Stimulated activated CD4-positive, alpha-beta T cell treated with anti-CD3 and anti-CD28 coated beads, TNF-alpha, amount 100 ng/mL, for 24 hours (primary cell): ENCODE measurements around the gene CCDC106.

Source experiments
- DNase-seq, 3 experiments: peaks; one replicate each; pipeline ENCODE4 v3.0.0-alpha.2; 2020; ENCODE audit warnings: low read depth in 3 of 3

CCDC106 gene

GRCh38 chr19:55696301-55697068, 48.5 kb downstream of the CCDC106 start:
- DNase-seq = no peak

- no peak for DNase-seq
Measured at GRCh38 chr19:55697069-55697440, 49.0 kb downstream of the CCDC106 start.

GRCh38 chr19:55697698-55698097, 49.7 kb downstream of the CCDC106 start:
- no peak for DNase-seq

- DNase-seq = no peak
Measured at GRCh38 chr19:55698256-55698655, 50.2 kb downstream of the CCDC106 start.

GRCh38 chr19:55699221-55699620, 51.2 kb downstream of the CCDC106 start:
- DNase-seq = no peak

- no peak for DNase-seq
Measured at GRCh38 chr19:55700813-55701212, 52.8 kb downstream of the CCDC106 start.

GRCh38 chr19:55702131-55702627, 54.2 kb downstream of the CCDC106 start:
- no peak for DNase-seq
